TTC549 (cell line): ENCODE measurements around the gene C14orf119.

ENCODE experiments used
- FAIRE-seq: peaks from 2 replicates; lab custom pipeline; 2012; peaks lifted over from hg19 to GRCh38; lab: Jason Lieb, UNC

C14orf119 gene

GRCh38 chr14:23060536-23061260 is 34.6 kb upstream of the C14orf119 start:
- no peak for FAIRE-seq

GRCh38 chr14:23062002-23062401 is 33.3 kb upstream of the C14orf119 start:
- FAIRE-seq: no peak

GRCh38 chr14:23063601-23064000 is 31.7 kb upstream of the C14orf119 start:
- FAIRE-seq: no peak

- no peak for FAIRE-seq
These were observed 28.9 kb upstream of the C14orf119 start for GRCh38 chr14:23066368-23066767.

- no peak for FAIRE-seq
These were observed 28.2 kb upstream of the C14orf119 start for GRCh38 chr14:23066855-23067744.

GRCh38 chr14:23067847-23068788 is 27.2 kb upstream of the C14orf119 start:
- no peak for FAIRE-seq

- FAIRE-seq: peak; percentile 71
These were observed 26.4 kb upstream of the C14orf119 start for GRCh38 chr14:23068789-23069412.

- FAIRE-seq: no peak
These were observed 25.9 kb upstream of the C14orf119 start for GRCh38 chr14:23069413-23069806.

GRCh38 chr14:23070262-23071129 is 24.8 kb upstream of the C14orf119 start:
- no peak for FAIRE-seq

GRCh38 chr14:23071244-23071920 is 23.9 kb upstream of the C14orf119 start:
- FAIRE-seq: no peak

GRCh38 chr14:23071921-23072539 is 23.3 kb upstream of the C14orf119 start:
- FAIRE-seq: no peak

- no peak for FAIRE-seq
These were observed 20.4 kb upstream of the C14orf119 start for GRCh38 chr14:23074906-23075305.

- FAIRE-seq: no peak
These were observed 18.4 kb upstream of the C14orf119 start for GRCh38 chr14:23076785-23077408.

GRCh38 chr14:23077962-23078361 is 17.3 kb upstream of the C14orf119 start:
- no peak for FAIRE-seq

GRCh38 chr14:23078692-23079116 is 16.6 kb upstream of the C14orf119 start:
- no peak for FAIRE-seq

- FAIRE-seq: no peak
These were observed 15.6 kb upstream of the C14orf119 start for GRCh38 chr14:23079716-23080115.

- FAIRE-seq: no peak
These were observed 14.8 kb upstream of the C14orf119 start for GRCh38 chr14:23080474-23080873.

- FAIRE-seq: no peak
These were observed 9.8 kb upstream of the C14orf119 start for GRCh38 chr14:23085458-23085857.

- no peak for FAIRE-seq
These were observed 8.7 kb upstream of the C14orf119 start for GRCh38 chr14:23086565-23086964.
